Kidney glomerular epithelial cell (primary cell): ENCODE data around the gene CYB5R2.

Experiments used
- DNase-seq: peaks from one replicate; lab custom pipeline; 2025; lab: John Stamatoyannopoulos, UW

The CYB5R2 gene

DNA sequence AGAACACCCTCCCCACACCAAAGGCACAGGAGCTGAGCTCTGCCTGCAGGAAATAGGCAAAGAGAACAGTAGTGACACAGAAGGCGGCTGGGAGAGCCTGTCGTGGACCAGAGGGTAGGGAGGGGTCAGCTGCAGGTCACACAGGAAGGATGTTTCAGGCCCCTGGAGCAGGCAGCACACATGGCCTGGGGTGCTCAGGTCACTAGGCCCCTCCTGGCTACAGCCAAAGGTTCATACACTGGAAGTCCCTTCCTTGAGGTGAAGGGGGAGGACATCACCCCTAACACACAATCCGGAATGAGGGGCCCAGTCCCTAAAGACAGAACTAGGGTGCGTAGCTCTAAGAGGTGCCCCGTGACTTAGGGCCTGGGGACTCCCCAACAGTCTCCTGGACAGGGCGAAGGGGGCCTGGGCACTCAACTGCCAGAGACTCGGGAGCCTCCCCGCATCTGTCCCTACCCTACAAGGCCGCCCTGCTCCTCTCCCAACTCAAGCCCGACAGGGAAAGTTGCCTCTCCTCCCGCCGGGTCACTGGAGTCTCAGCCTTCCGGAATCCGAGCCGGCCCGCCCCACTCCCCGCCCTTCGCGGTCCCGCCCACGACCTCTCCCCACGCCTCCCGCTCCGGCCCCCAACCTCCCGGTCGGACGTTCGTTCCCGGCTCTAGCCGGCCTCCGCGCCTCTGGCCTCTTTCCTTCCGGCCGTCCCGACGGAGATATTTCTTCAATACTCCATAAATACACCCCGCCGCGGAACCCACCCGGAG, at the start of gene CYB5R2:
Gene CYB5R2, minus strand, starts transcription at position 541 of the 764 bp plus-strand sequence. CDS start 675 bp downstream, outside the sequence.
- DNase-seq, result no peak

GRCh38 chr11:7714786-7715185, 41.5 kb upstream of the CYB5R2 start:
- no peak for DNase-seq

DNA sequence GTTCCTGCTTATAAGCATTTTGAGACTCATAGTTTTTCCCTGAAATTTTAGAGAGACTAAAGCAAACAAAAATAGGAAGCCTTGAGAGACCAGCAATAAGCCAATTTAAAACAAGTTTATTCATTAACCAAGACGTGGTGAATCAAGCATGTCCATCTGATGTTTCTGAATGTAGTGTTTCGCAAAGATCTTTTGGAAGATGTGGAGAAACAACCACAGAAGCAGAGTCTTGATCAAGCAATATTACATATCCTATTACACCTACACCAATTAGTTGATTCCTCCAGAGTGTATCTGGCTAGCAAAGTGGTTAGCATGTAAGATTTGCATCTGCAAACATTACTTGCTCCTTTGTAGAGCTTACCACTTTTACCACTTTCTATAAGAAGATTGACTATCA, 33.1 kb upstream of the CYB5R2 start, which contains the start of gene OVCH2:
Gene OVCH2, minus strand, starts transcription at position 101 of the 400 bp plus-strand sequence. Its CDS starts 83 bp downstream, at position 18.
- no peak for DNase-seq

GRCh38 chr11:7703740-7704139, 30.4 kb upstream of the CYB5R2 start:
- no peak for DNase-seq

GRCh38 chr11:7696424-7696823, 23.1 kb upstream of the CYB5R2 start:
- no peak for DNase-seq

DNA sequence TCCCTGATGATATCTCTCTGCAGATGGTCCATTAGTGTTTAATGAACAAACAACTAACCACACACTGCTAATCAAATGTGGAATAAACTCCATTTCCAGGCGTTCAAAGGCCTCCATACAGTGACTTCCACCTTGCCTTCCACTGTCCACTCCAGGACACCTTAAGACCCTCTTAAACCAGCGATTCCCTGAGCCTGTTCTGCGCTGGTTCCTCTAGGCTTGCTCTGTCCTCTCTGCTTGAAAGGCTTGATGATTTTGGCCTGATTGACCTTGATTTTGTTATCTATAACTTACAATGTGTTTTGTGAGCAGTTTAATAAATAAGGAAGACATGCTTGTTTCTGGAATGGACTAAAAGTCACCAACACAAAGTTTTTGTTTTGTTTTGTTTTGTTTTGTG, 20.9 kb upstream of the CYB5R2 start:
- DNase-seq, result no peak

- DNase-seq, result no peak
Observed at GRCh38 chr11:7692426-7692825, 19.1 kb upstream of the CYB5R2 start.

GRCh38 chr11:7691759-7692350, 18.6 kb upstream of the CYB5R2 start:
- DNase-seq, result no peak

GRCh38 chr11:7690648-7691047, 17.3 kb upstream of the CYB5R2 start:
- no peak for DNase-seq

- DNase-seq, result no peak
Observed at GRCh38 chr11:7689239-7689638, 15.9 kb upstream of the CYB5R2 start.

DNA sequence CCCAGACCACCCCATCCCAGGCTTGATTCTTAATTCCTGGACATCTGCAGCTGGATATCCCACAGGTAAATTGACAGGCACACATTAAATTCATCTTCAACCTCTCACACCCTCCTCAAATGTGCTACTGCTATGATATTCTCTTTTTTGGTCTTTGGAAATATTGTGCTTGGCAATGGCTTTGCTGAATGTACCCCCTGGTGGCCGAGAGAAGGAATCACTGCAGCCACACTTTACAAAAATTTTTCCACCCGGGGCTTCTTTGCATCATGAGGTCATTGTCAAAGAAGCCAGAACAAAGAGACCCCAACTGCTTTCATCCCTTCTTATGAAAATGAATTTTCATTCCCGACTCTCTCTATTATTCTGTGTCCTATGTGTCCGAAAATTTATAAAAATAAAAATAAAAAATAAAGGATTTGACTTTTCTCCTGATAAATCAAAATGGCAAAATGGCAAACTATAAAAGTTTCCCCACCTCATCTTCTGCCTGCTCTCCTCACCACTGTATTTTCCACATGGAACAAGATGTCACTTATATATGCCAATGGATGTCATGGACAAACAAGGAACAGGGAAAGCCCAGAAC, 15.0 kb upstream of the CYB5R2 start:
- DNase-seq, result peak; percentile 3

GRCh38 chr11:7687386-7687785, 14.1 kb upstream of the CYB5R2 start:
- no peak for DNase-seq

DNA sequence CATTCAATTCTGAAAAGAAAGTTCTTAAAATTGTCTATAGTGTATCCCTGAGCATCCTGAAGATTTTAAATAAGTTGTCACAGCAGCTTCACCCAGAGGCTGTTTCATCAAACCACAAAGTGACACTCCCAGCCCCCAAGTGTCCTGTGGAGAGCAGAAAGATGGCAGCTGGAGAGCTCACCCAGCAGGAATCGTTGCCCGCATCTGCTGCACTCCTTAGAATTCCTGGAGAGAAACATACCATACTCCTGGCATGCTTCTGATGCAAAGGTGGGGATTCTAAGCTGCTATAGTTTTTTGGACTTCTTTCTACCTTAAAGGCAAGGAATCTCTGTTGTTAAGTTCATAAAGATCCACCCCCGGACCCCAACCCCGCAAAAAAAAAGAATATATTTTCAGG, 13.5 kb upstream of the CYB5R2 start:
- no peak for DNase-seq

- DNase-seq, result no peak
Observed at GRCh38 chr11:7683571-7683970, 10.3 kb upstream of the CYB5R2 start.

GRCh38 chr11:7677796-7678201, 4.5 kb upstream of the CYB5R2 start:
- DNase-seq, result no peak

DNA sequence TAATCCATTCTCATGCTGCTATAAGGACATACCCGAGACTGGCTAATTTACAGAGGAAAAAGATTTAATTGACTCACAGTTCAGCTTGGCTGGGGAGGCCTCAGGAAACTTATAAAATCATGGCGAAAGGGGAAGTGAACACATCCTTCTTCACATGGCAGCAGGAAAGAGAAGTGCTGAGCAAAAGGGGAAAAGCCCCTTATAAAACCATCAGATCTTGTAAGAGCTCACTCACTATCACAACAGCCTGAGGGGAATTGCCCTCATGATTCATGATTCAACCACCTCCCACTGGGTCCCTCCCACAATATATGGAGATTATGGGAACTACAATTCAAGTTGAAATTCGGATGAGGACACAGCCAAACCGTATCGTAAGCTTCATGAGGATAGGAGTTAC, 3.8 kb upstream of the CYB5R2 start:
- no peak for DNase-seq

DNA sequence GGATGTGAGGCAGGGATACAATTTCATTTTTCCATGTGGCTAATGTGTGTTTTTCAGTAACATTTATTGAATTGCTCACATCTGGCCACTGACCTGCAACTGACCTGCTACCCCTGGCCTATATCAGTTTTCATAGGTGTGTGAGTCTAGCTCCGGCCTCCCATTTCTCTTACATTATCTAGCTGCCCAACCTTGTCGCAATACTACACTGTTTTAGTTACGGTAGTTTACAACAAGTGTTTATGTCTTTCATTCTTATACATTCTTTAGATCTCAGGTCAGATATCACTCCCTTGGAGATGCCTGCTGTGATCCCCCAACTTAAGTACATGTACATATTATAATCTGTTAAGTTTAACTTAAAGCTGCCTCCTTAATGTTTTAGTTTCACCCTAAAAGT, 2.3 kb upstream of the CYB5R2 start:
- no peak for DNase-seq

DNA sequence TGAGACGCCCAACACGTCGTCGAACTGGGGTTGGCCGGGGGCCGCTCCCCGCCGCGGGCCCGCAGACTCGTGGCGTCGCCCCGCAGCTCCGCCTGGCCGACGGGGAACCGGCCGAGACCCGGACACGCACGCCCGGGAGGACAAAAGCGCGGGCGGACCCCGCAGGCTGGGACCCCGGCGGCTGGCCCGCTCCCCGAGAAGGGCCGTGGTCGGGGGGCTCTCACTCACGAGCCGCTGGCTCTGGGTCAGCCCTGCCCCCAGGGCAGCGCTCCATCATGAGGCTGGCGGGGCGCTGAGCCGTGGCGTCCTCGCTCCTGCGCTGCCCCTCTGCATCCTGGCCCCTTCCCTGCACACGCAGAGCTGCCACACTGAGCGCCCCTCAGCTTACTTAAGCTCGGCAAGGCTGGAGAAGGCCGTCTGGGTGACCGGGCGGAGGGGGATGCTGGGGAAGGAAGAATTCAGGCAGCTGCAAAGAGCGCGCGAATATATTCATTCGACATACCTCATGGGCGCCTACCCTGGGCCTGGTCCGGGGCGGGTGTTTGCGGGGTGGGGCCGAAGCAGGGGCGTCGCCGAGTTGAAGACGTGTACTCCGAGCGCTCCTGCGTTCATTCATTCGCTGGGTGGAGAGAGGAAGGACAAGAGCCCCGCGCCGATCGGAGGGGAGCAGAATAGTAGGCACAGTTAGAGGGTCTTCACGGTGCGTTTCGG, 579 bp upstream of the CYB5R2 start:
- DNase-seq, result no peak

DNA sequence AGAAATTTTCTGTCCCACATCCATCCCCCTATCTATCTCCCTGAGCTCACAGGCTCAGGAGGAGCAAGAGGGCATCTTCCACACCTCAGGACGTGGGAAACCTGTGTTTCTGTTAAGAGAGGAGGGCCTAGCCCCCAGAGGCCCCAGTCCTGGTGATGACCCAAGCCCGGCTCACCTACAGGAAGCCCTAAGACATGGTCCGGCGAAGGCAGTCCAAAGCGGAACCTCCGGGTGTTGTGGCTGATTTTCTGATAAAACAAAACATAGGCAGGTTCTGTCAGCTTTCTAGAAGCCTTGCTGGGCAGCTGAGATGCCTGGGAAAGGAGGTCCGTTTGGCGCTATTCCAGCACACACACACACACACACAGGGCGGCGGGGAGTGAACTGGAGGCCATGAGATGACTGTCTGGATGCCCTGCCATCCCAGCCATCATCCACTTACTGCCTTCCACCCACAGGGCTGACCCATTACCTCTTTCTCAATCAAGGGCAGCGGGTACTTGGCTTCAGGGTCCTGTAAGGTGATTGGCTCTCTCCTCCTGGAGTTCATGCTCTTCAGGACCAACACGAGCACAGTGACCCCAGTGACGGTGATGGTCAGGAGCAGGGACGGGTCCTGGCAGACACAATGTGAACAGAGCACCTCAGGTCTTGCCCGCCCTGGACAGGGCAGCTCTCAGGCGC, 882 bp downstream of the CYB5R2 start:
- DNase-seq, result no peak

- DNase-seq, result no peak
Observed at GRCh38 chr11:7671347-7672215, 1.7 kb downstream of the CYB5R2 start.

- DNase-seq, result no peak
Observed at GRCh38 chr11:7670641-7671040, 2.7 kb downstream of the CYB5R2 start.
